Prostate gland (tissue), 2 donors: ENCODE measurements around the gene CLIP1. TPM values are rescaled to one million over a fixed set of nuclear protein-coding genes. Genes with fewer than 3 reads are reported as not detected.
"Not testable (repeated sequence)": the region's sequence is repeated elsewhere in the genome, so short reads cannot be mapped to it uniquely, and the experiment has no call there.

Source experiments
- DNase-seq: peaks from one replicate; pipeline ENCODE4 v3.0.0-alpha.2; 2019; ENCODE audit warnings: low spot score
- H3K27ac ChIP-seq, 2 donors: fragments of 200-600 bp; sonication (generic); 2 replicates each; pipeline ENCODE4 v1.5.1; 2017 to 2019
- H3K27me3 ChIP-seq: fragments of 200-600 bp; sonication (generic); replicated peaks from 2 replicates; pipeline ENCODE4 v1.5.1; 2019; ENCODE audit not compliant: insufficient read depth
- H3K36me3 ChIP-seq, 2 donors: fragments of 200-600 bp; sonication (generic); 1 replicate in 1 of 2; 2 replicates in 1 of 2; pipeline versions ENCODE4 v1.5.1 to v1.8.1; 2017 to 2019
- H3K4me1 ChIP-seq: fragments of 200-600 bp; sonication (generic); replicated peaks from 2 replicates; pipeline ENCODE4 v1.5.1; 2019
- H3K4me3 ChIP-seq, 2 donors: fragments of 200-600 bp; sonication (generic); 2 replicates each; pipeline ENCODE4 v1.5.1; 2017 to 2019
- H3K9me3 ChIP-seq: fragments of 200-600 bp; sonication (generic); 2 replicates; pipeline ENCODE4 v1.5.1; 2017
- POLR2A ChIP-seq: fragments of 450-650 bp; IDR thresholded peaks from one replicate; pipeline ENCODE4 v1.6.1; 2016; ENCODE audit warnings: antibody characterized with exemption, mild to moderate bottlenecking
- POLR2AphosphoS5 ChIP-seq: sonication (generic); formaldehyde crosslinking; IDR thresholded peaks from one replicate; pipeline ENCODE4 v1.6.1; 2017; ENCODE audit warnings: antibody characterized with exemption
- WGBS: methylation state at CpG from one replicate; pipeline ENCODE4 v1.1.5; 2018; 5-methylcytosine and 5-hydroxymethylcytosine counted together
- intact Hi-C: fragments of 100-400 bp; cut with DNase I; formaldehyde crosslinking; loops from one replicate; pipeline ENCODE4 v1.14.2; 2022
- total RNA-seq, 2 donors: library from RNA; depleted of rRNA; stranded (reverse); fragments of >200 nt; gene quantifications; one replicate each; pipeline ENCODE4 v1.1.0, GENCODE V29; 2016
- TF ChIP-seq, protein P1 (sequence below), 4 experiments: fragments of 200-600 bp in 2 of 4; fragments of 450-650 bp in 2 of 4; sonication (generic) in 2 of 4; IDR thresholded peaks; 1 replicate in 3 of 4; 2 replicates in 1 of 4; pipeline ENCODE4 v1.5.1; 2016 to 2019; ENCODE audit warnings: antibody characterized with exemption in 4 of 4, mild to moderate bottlenecking in 2 of 4, moderate library complexity in 2 of 4

Gene CLIP1
- total RNA-seq, 2 donors from 2014 or later: 59.9 to 84.1 TPM

DNA sequence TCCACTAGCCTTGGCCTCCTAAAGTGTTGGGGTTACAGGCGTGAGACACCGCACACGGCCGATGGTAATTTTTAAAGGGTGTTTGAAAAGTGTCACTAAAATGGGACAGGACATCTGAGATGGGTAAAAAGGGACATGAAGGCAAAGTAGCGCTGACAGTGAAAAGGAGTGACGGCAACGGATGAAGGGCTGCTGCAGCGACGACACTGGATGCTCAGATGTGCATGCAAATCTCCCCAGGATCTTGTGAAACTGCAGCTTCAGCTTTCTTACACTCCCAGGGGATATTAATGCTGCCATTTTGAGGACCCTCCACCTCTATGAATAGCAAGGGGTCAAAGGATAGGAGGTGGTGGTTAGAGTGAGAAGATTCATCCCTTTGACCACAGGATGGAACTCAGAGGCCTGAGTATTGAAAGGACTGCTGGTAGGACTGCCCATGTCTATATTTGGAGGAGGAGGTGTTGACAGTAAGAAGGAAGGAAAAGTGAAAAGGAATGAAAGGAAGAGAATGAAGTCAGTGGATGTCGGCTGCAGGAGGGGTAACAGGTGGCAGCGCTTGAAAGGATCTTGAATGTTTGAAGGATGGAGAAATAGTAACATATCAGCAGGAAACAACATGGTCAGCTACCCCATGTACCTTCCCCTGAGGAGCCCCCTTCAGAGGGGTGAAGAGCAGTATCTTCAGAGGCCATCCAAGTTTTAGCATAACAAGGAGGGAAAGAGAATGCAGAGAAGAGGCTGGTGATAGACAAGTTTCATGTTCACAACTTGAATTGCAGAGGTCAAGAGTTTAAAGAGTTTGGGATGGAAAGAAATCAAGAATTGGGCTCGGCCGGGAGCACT lies 37.1 kb downstream of the CLIP1 start:
- no peak overlapping the region for H3K27ac ChIP-seq
- no peaks in the 10 kb centered on the region for H3K9me3 ChIP-seq
- no peak overlapping the region for H3K4me3 ChIP-seq
- H3K36me3 ChIP-seq: no peaks in the 10 kb centered on the region
- no peak for DNase-seq
- WGBS: 90% methylated on average over 13 of the region's 13 CpGs
- TF ChIP-seq POLR2AphosphoS5 (no peak), POLR2A (no peak)
- TF ChIP-seq, protein P1, sequence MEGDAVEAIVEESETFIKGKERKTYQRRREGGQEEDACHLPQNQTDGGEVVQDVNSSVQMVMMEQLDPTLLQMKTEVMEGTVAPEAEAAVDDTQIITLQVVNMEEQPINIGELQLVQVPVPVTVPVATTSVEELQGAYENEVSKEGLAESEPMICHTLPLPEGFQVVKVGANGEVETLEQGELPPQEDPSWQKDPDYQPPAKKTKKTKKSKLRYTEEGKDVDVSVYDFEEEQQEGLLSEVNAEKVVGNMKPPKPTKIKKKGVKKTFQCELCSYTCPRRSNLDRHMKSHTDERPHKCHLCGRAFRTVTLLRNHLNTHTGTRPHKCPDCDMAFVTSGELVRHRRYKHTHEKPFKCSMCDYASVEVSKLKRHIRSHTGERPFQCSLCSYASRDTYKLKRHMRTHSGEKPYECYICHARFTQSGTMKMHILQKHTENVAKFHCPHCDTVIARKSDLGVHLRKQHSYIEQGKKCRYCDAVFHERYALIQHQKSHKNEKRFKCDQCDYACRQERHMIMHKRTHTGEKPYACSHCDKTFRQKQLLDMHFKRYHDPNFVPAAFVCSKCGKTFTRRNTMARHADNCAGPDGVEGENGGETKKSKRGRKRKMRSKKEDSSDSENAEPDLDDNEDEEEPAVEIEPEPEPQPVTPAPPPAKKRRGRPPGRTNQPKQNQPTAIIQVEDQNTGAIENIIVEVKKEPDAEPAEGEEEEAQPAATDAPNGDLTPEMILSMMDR (IDR thresholded peaks at IDR 0.05): no peak
- intact Hi-C loops: no loop called here
- H3K27me3 ChIP-seq: no peaks in the 10 kb centered on the region
- no peaks in the 10 kb centered on the region for H3K4me1 ChIP-seq

GRCh38 chr12:122382919-122383350 lies 39.5 kb downstream of the CLIP1 start:
- no peak for DNase-seq
- Histone ChIP-seq H3K9me3 (no peaks in the 10 kb centered on the region), H3K27ac (peak overlapping the region; percentile 50 to 51), H3K36me3 (no peaks in the 10 kb centered on the region), H3K4me1 (no peaks in the 10 kb centered on the region), H3K27me3 (no peaks in the 10 kb centered on the region), H3K4me3 (no peak overlapping the region)
- 44% methylated on average over 6 of the region's 6 CpGs for WGBS
- no peak for TF ChIP-seq POLR2AphosphoS5
- TF ChIP-seq, protein P1 (IDR thresholded peaks at IDR 0.05): no peak
- no peak for TF ChIP-seq POLR2A
- intact Hi-C loops: no loop called here

DNA sequence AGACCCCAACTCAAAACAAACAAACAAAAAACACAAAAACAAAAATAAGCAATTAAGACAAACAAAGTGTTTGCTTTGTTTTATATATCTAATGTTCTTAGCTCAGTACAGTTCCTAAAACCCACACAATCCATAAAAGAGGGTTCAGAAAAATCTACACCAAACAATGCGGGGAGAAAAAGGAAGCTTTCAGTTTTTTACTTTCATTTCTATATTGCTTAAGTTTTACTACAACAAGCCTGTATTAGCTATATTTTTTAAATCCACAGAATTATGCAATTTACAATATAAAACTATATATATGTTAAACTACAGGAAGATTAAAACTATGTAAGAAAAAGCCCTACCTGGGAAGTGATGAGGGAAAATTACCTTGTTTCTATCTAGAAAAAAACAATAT lies 41.4 kb downstream of the CLIP1 start:
- no peak overlapping the region for H3K4me3 ChIP-seq
- TF ChIP-seq POLR2AphosphoS5 (no peak), POLR2A (no peak)
- TF ChIP-seq, protein P1 (IDR thresholded peaks at IDR 0.05): no peak
- H3K4me1 ChIP-seq: no peaks in the 10 kb centered on the region
- H3K9me3 ChIP-seq: no peaks in the 10 kb centered on the region
- no peak for DNase-seq
- H3K27me3 ChIP-seq: no peaks in the 10 kb centered on the region
- no peak overlapping the region for H3K27ac ChIP-seq
- intact Hi-C loops: no loop called here
- WGBS: 90% methylated on average over 1 of the region's 1 CpG
- H3K36me3 ChIP-seq: peaks cover 0 to 4% of the 10 kb centered on the region in 2 donors

GRCh38 chr12:122376751-122377150 lies 45.7 kb downstream of the CLIP1 start:
- DNase-seq, H3K36me3 ChIP-seq, intact Hi-C loops, H3K27ac ChIP-seq, H3K27me3 ChIP-seq, H3K4me1 ChIP-seq, H3K4me3 ChIP-seq, H3K9me3 ChIP-seq: not testable (repeated sequence)
- WGBS: 80% methylated on average over 5 of the region's 5 CpGs

DNA sequence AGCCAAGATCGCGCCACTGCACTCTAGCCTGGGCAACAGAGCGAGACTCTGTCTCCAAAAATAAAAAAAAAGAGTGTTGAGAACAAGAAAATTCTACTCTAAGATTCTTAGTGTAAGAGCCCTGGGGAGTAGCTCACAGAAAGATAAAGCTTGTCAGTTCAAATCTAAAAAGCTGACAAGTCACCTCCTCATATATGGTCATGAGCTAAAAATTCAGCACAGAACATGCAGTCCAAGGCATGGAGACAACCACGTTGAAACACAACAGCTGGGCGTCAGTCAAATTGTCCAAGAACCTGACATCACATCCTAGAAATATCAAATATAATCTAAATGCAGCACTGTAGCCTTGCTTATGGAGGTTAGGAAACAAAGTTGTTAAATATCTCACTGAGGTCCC lies 47.8 kb downstream of the CLIP1 start:
- Histone ChIP-seq H3K27me3 (no peaks in the 10 kb centered on the region), H3K36me3 (peaks cover 0 to 4% of the 10 kb centered on the region in 2 donors), H3K9me3 (no peaks in the 10 kb centered on the region), H3K4me1 (no peaks in the 10 kb centered on the region), H3K27ac (no peak overlapping the region), H3K4me3 (no peak overlapping the region)
- DNase-seq: no peak
- TF ChIP-seq POLR2A (no peak), POLR2AphosphoS5 (no peak)
- TF ChIP-seq, protein P1 (IDR thresholded peaks at IDR 0.05): no peak
- WGBS: 85% methylated on average over 5 of the region's 5 CpGs
- intact Hi-C loops: no loop called here
